GM12878 (cell line): ENCODE results near the gene HES2. TPM values are rescaled to one million over a fixed set of nuclear protein-coding genes. Genes with fewer than 3 reads are reported as not detected.

ENCODE experiments used
- ATAC-seq: fragments of 200-7000 bp; cut with Tn5 transposase; 3 replicates; pipeline ENCODE4 v1.9.1; 2020; ENCODE audit warnings: mild to moderate bottlenecking, moderate library complexity
- BruUV-seq: library from RNA; stranded (reverse); fragments of 400-500 nt; replicated peaks from 2 replicates; lab custom pipeline; 2021; lab: Mats Ljungman, UMichigan
- CTCF ChIA-PET: fragments of 300-600 bp; sonication (Branson Sonifier 250); formaldehyde crosslinking; extraction: SDS; loops from one replicate; lab custom pipeline; 2021; ENCODE audit warnings: inconsistent platforms; lab: Yijun Ruan, JAX
- POLR2A ChIA-PET: fragments of 350-600 bp; formaldehyde crosslinking; extraction: SDS; loops from one replicate; lab custom pipeline; 2021; ENCODE audit warnings: inconsistent platforms; lab: Charles Lee
- RAD21 ChIA-PET: fragments of 300-600 bp; sonication (Branson Sonifier 250); formaldehyde crosslinking; loops from one replicate; lab custom pipeline; 2023; ENCODE audit warnings: antibody characterized with exemption; ENCODE audit not compliant: unreplicated experiment; lab: Charles Lee
- SMC1A ChIA-PET: fragments of 300-600 bp; sonication (Branson Sonifier 250); formaldehyde crosslinking; loops from one replicate; lab custom pipeline; 2023; ENCODE audit not compliant: unreplicated experiment, uncharacterized antibody; lab: Charles Lee
- DNase-seq: peaks from one replicate; pipeline ENCODE4 v3.0.0-alpha.2; 2011; ENCODE audit warnings: low read depth, low spot score
- FAIRE-seq: peaks from 3 replicates; lab custom pipeline; 2011; peaks lifted over from hg19 to GRCh38; lab: Jason Lieb, UNC
- H2AFZ ChIP-seq: 2 replicates; pipeline ENCODE4 v1.6.0; 2011; ENCODE audit warnings: low read depth, low read length, control low read depth; ENCODE audit not compliant: control insufficient read depth
- H3K27ac ChIP-seq: 2 replicates; pipeline ENCODE4 v1.5.1; 2011; ENCODE audit warnings: control low read depth; ENCODE audit not compliant: control insufficient read depth, insufficient read depth
- H3K27me3 ChIP-seq, 2 experiments: replicated peaks in 1 of 2; 2 replicates each; pipeline versions ENCODE4 v1.6.0 to v1.6.1; 2011; ENCODE audit warnings: low read length in 1 of 2; ENCODE audit not compliant: control insufficient read depth in 2 of 2, insufficient read depth in 2 of 2
- H3K36me3 ChIP-seq, 2 experiments: 2 replicates each; pipeline ENCODE4 v1.5.1; 2011; ENCODE audit warnings: low read length in 1 of 2; ENCODE audit not compliant: control insufficient read depth in 2 of 2, insufficient read depth in 2 of 2
- H3K4me1 ChIP-seq: 2 replicates; pipeline ENCODE4 v1.6.1; 2011; ENCODE audit warnings: mild to moderate bottlenecking, low read length, moderate library complexity, mixed read lengths; ENCODE audit not compliant: control insufficient read depth, insufficient read depth
- H3K4me2 ChIP-seq: 2 replicates; pipeline ENCODE4 v1.6.0; 2011; ENCODE audit warnings: control low read depth; ENCODE audit not compliant: control insufficient read depth, insufficient read depth
- H3K4me3 ChIP-seq: fragments of 200-600 bp; sonication (generic); 2 replicates; pipeline ENCODE4 v1.5.1; 2016
- H3K79me2 ChIP-seq: 2 replicates; pipeline ENCODE4 v1.6.0; 2011; ENCODE audit warnings: low read length; ENCODE audit not compliant: control insufficient read depth, insufficient read depth
- H3K9ac ChIP-seq: 2 replicates; pipeline ENCODE4 v1.8.0; 2011; ENCODE audit warnings: low read length, control low read depth, mixed read lengths; ENCODE audit not compliant: control insufficient read depth, insufficient read depth
- H3K9me3 ChIP-seq: replicated peaks from 3 replicates; pipeline ENCODE4 v1.5.1; 2011; ENCODE audit warnings: mild to moderate bottlenecking, low read length; ENCODE audit not compliant: control insufficient read depth, insufficient read depth
- H4K20me1 ChIP-seq: 2 replicates; pipeline ENCODE4 v1.6.0; 2011; ENCODE audit not compliant: control insufficient read depth, insufficient read depth
- BRCA1 ChIP-seq: IDR thresholded peaks from 2 replicates; pipeline ENCODE4 v1.6.1; 2011; ENCODE audit warnings: low read depth, low read length, improper control_type of control experiment
- CREM ChIP-seq: IDR thresholded peaks from 2 replicates; pipeline ENCODE4 v1.6.1; 2014; ENCODE audit warnings: antibody characterized with exemption, low read depth
- HDAC6 ChIP-seq: fragments of 200-600 bp; sonication (generic); IDR thresholded peaks from one replicate; pipeline ENCODE4 v1.8.0; 2017; ENCODE audit warnings: antibody characterized with exemption; ENCODE audit not compliant: unreplicated experiment
- IRF3 ChIP-seq: fragments of 450-650 bp; IDR thresholded peaks from 2 replicates; pipeline ENCODE4 v1.6.1; 2014; ENCODE audit warnings: mild to moderate bottlenecking
- JUNB ChIP-seq: IDR thresholded peaks from 2 replicates; pipeline ENCODE4 v1.6.1; 2016; ENCODE audit warnings: antibody characterized with exemption, mild to moderate bottlenecking
- NFYA ChIP-seq: IDR thresholded peaks from 2 replicates; pipeline ENCODE4 v1.6.1; 2011; ENCODE audit warnings: low read depth, mild to moderate bottlenecking, low read length, improper control_type of control experiment, borderline replicate concordance
- RBBP5 ChIP-seq: fragments of 200-600 bp; sonication (generic); conservative IDR thresholded peaks from 2 replicates; pipeline ENCODE4 v1.6.1; 2016
- RCOR1 ChIP-seq: conservative IDR thresholded peaks from 2 replicates; pipeline ENCODE4 v1.6.1; 2012; ENCODE audit warnings: low read depth, low read length, improper control_type of control experiment
- SP1 ChIP-seq: IDR thresholded peaks from one replicate; pipeline ENCODE4 v1.6.1; 2011; ENCODE audit warnings: low read depth, low read length
- WRNIP1 ChIP-seq: IDR thresholded peaks from 2 replicates; pipeline ENCODE4 v1.6.1; 2011; ENCODE audit warnings: low read depth, low read length, improper control_type of control experiment, borderline replicate concordance
- ZNF622 ChIP-seq: fragments of 450-650 bp; IDR thresholded peaks from 2 replicates; pipeline ENCODE4 v1.6.1; 2017; ENCODE audit warnings: mild to moderate bottlenecking, inconsistent platforms
- WGBS: methylation state at CpG from one replicate; pipeline ENCODE4 v1.1.6; 2016; ENCODE audit warnings: low lambda C conversion rate; ENCODE audit not compliant: insufficient replicate concordance, insufficient coverage; ENCODE audit errors: missing lambda C conversion rate; 5-methylcytosine and 5-hydroxymethylcytosine counted together
- in situ Hi-C: fragments of 300-500 bp; cut with MboI; formaldehyde crosslinking; loops from 9 replicates; pipeline ENCODE4 v1.14.3; 2018; ENCODE audit warnings: mixed read lengths
- intact Hi-C: fragments of 100-400 bp; cut with micrococcal nuclease; formaldehyde crosslinking; loops from one replicate; pipeline ENCODE4 v1.14.2; 2022; ENCODE audit not compliant: unreplicated experiment
- polyA plus RNA-seq, 11 experiments: library from polyadenylated mRNA; depleted of rRNA in 4 of 11; unstranded in 6 of 11; stranded (reverse) in 5 of 11; fragments of >200 nt; fragmentation: Nextera tagmentation in 4 of 11; fragmentation: Illumina TruSeq in 1 of 11; extraction: Ambion mirVana in 4 of 11; extraction: Trizol in 1 of 11; gene quantifications; 1 replicate in 1 of 11; 2 replicates in 10 of 11; pipeline versions ENCODE4 v1.2.1 to v1.2.3, GENCODE V29; 2011 to 2016; ENCODE audit warnings: inconsistent platforms in 2 of 11, missing spikeins in 2 of 11, low read depth in 1 of 11
- total RNA-seq, 4 experiments: library from RNA; depleted of rRNA in 3 of 4; stranded (reverse); fragments of >200 nt in 3 of 4; fragmentation: Illumina TruSeq in 1 of 4; extraction: Trizol in 1 of 4; gene quantifications; 2 replicates each; pipeline versions ENCODE4 v1.2.1 to v1.2.3, GENCODE V29; 2013 to 2021
- TF ChIP-seq, protein P1 (sequence below): IDR thresholded peaks from 2 replicates; pipeline ENCODE4 v1.6.1; 2012; ENCODE audit warnings: low read length, inconsistent platforms
- TF ChIP-seq, protein P2 (sequence below): IDR thresholded peaks from 2 replicates; pipeline ENCODE4 v1.6.1; 2012; ENCODE audit warnings: low read depth, low read length, improper control_type of control experiment

The HES2 gene
- total and polyA plus RNA-seq, 10 of the 15 experiments (the other 5 are each of a cell fraction or from before 2014, with no cell fraction given) = 0.13 to 2.0 (median 0.26) TPM

DNA sequence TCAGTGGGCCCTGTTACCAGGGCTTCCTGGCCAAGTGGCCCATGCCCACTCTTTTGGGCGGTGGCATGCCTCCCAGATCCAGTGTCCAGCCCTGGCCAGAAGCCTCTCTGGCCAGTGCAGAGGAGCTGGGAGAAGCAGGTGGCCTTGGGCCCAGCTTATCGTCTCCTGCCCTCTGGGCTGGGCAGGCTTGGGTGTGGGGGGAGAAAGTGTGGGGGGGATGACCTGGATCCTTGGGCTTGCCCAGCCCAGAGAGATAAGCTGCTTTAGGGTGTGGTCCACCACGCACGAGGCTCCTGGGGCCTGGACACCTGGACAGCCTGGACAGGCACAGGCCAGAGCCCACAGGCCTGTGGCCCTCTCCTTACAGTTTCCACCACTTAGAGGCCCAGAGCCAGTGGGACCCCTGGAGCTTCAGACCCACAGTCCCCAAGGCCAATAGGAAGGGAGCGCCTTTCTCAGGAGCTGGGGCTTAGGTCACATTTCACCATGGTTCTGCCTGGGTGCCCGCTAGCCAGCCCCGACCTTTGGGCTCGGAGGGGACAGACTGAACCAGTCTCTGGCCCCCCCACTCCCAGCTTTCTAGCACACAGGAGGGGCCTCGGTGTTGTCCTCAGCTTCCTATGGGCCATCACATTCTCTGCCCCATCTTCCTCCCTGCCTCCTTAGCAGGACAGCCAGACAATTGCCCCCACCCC lies 6.7 kb upstream of the HES2 start (continued):
- TF ChIP-seq IRF3 (no peak), RCOR1 (no peak), NFYA (no peak)
- TF ChIP-seq, protein P1, sequence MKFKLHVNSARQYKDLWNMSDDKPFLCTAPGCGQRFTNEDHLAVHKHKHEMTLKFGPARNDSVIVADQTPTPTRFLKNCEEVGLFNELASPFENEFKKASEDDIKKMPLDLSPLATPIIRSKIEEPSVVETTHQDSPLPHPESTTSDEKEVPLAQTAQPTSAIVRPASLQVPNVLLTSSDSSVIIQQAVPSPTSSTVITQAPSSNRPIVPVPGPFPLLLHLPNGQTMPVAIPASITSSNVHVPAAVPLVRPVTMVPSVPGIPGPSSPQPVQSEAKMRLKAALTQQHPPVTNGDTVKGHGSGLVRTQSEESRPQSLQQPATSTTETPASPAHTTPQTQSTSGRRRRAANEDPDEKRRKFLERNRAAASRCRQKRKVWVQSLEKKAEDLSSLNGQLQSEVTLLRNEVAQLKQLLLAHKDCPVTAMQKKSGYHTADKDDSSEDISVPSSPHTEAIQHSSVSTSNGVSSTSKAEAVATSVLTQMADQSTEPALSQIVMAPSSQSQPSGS = no peak

GRCh38 chr1:6425658-6426057 lies 5.9 kb upstream of the HES2 start:
- Histone ChIP-seq H3K4me1 (peaks cover 6% of the 10 kb centered on the region; the same call in 1 of the 2 replicates), H3K79me2 (no peaks in the 10 kb centered on the region), H3K4me2 (no peak overlapping the region), H2AFZ (no peak overlapping the region), H3K9ac (no peak overlapping the region), H4K20me1 (no peaks in the 10 kb centered on the region), H3K27me3 (peaks cover 8 to 18% of the 10 kb centered on the region in 2 experiments; a peak in 3 of 4 replicates), H3K9me3 (no peaks in the 10 kb centered on the region), H3K27ac (no peak overlapping the region)
- 52% methylated on average over 6 of the region's 6 CpGs for WGBS
- SMC1A ChIA-PET = no interaction called here
- CTCF ChIA-PET = interaction anchor here (0.8 to 10.9 kb wide), 3 partner anchors 15 to 65 kb away, joined by 3 to 137 read pairs (median 4); no protein-coding TSS in a partner anchor
- RAD21 ChIA-PET = no interaction called here
- ATAC-seq (no peak), DNase-seq (no peak), FAIRE-seq (no peak)
- in situ Hi-C loops = no loop called here
- intact Hi-C loops = no loop called here
- TF ChIP-seq IRF3 (no peak), HDAC6 (no peak), ZNF622 (no peak), WRNIP1 (no peak), CREM (no peak), RBBP5 (no peak), JUNB (no peak), BRCA1 (no peak), SP1 (no peak)
- TF ChIP-seq, protein P2, sequence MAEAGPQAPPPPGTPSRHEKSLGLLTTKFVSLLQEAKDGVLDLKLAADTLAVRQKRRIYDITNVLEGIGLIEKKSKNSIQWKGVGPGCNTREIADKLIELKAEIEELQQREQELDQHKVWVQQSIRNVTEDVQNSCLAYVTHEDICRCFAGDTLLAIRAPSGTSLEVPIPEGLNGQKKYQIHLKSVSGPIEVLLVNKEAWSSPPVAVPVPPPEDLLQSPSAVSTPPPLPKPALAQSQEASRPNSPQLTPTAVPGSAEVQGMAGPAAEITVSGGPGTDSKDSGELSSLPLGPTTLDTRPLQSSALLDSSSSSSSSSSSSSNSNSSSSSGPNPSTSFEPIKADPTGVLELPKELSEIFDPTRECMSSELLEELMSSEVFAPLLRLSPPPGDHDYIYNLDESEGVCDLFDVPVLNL = no peak
- TF ChIP-seq, all 136 proteins: peak for 0
- no peak overlapping the region for H3K4me3 ChIP-seq
- BruUV-seq = no TSS peak
- POLR2A ChIA-PET = no interaction called here
- no peaks in the 10 kb centered on the region for H3K36me3 ChIP-seq
